GM18520 (cell line): ENCODE measurements around the gene ATP5F1C.
"Not testable (repeated sequence)": the region's sequence is repeated elsewhere in the genome, so short reads cannot be mapped to it uniquely, and the experiment has no call there.

Experiments
- ATAC-seq: cut with Tn5 transposase; IDR thresholded peaks from one replicate; pipeline ENCODE4 v1.9.1; 2021; ENCODE audit not compliant: unreplicated experiment

Gene ATP5F1C

DNA sequence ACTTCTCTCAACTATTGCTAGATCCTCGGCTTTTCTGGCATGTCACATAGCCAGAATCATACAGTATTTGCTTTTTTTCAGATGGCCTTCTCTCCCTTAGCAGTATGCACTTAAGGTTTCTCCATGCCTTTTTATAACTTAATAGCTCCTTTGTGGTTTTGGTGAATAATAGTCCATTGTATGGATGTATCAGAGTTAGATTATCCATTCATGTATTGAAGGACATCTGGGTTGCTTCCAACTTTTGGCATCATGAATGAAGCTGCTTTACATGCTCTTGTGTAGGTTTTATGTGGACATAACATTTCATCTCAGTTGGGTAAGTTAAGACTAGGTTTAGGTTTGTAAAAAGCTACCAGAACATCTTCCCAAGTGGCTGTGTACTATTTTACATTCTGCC, 4.6 kb downstream of the ATP5F1C start:
- no peak for ATAC-seq

DNA sequence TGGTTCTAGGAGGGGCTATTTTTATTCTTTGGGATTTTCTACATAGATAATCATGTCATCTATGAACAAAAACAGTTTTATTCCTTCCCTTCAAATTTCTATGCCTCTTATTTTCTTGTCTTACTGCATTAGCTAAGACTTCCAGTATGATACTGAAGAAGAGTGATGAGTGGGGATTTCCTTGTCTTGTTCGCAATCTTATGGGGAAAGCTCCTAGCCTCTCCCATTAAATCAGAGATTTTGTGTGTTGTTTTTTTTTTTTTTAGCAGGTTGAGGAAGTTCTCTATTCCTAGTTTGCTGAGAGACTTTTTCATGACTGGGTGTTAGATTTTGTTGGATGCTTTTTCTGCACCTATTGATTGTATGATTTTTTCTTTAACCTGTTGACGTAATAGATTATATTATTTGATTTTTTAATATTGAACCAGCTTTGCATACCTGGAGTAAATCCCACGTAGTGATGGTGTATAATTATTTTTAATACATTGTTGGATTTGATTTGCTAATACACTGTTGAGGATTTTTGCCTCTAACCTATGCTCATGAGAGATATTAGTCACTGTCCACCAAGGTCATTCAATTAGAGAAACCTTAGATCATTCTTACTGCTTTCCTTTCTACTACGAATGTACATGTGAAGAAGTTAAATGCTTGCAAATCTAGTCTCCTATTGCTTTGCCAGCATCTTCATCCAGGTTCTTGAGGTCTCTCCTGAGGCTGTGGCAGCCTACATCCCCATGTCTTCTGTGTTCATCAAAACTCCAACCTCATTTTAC, 6.5 kb downstream of the ATP5F1C start:
- no peak for ATAC-seq

DNA sequence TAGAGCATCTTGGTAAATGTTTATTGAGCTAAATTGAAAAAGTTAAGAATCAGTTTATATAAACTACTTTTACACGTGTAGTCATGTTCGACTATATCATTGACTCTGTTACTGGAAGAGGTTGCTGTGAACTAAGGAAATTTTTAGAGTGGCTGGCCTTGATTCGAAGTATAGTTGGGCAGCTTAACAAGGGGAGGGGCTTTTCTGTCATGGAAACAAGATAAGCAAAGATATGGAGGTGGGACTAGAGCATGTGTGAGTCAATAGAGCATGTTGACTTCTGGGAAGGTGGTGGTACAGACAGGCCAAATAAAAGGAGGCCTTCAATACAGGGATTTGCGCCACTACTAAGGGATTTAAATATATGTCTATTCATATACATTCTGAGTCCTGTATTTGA, 7.6 kb downstream of the ATP5F1C start:
- no peak for ATAC-seq

DNA sequence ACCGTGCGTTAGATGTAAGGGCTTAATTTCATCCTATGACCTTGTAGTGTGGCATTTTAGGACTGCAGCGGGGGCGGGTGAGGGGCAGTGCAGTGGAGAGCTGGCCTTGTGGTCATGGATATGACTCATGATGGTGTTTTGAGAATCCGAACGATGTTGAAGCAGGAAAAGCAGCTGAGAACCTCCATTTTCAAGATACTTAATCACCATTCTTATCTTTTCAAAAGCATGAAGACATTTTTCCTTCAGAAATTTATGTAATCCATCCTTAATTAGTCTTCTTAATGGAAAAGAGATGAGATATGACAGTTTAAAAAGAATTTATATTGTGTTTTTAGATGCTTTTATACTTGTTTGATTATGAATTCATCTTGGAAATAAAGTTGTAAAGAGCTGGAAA, 9.6 kb downstream of the ATP5F1C start:
- ATAC-seq = no peak

DNA sequence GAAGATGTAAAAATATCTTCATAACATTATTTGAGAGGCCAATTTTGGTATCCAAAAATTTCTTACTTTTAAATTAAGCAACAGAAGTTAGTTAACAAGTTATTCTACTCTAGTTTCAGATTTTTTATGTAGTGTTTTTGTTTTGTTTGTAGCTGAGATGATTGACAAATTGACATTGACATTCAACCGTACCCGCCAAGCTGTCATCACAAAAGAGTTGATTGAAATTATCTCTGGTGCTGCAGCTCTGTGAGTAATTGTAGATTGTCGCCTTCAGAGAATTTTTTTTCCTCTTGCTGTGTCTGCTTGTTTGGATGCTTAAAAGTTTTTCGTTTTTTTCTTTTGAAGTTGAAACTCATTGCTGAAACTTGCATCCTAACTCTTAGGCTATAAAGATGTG, 14.6 kb downstream of the ATP5F1C start:
- no peak for ATAC-seq

DNA sequence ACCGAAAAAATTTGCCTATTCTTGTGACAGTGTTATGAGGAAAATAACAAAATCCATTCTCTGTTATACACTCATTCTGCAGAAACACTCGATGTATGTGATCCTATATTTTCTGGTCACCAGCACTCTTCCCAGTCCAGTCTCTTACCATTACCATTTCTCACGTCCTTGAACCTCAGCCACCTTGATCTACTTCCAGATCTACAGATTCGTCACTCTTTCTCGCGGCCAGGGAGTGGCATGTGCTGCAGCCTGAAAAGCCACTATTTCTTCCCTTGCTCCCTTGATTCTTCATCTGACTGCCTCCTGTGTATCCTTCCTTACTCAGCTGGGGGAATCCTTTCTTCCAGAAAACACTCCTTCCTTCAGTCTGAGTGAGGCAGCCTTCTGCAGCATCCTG, 16.2 kb downstream of the ATP5F1C start:
- ATAC-seq = no peak

DNA sequence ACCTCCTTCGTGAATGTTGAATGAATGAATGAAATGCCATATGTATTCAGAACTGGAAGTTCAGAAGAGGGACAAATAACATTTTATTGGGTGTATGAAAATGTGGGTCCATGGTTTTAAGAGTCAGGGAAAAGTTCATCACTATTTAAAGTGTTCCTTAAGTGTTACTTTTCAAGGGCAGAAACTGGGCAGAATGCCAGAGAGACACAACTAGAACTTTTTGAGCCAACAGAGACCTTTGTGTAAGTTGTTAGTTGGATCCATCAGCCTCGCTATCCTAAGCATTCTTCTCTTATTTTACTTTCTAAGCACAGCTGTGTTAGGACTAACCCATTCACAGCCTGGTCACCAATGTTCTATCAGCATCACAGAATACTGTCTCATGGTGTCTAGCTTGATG, 16.8 kb downstream of the ATP5F1C start:
- no peak for ATAC-seq

DNA sequence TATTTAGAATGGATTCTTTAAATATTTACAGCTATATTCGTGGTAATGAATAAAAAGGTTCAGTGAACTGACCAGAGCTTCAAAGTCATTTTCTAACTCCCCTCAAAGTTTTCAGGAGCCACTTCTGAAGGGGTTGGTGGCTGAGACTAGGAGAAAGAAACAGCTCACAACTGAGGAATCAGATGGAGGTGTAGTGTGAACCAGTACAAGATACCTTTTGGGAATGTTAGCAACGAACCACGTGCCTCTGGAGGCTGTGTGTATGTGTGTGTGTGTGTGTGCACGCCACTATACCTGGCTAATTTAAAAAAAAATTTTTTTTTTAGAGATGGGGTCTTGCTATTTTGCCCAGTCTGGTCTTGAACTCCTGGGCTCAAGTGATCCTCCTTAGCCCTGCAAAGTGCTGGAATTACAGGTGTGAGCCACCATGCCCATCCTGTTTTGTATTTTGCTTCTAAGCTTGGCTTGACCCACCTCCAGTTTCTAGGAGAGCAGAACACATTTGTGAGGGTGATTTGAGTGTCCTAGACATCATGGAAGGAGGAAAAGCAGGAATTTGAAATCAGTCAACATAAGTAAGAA, 20.8 kb downstream of the ATP5F1C start:
- ATAC-seq = no peak

DNA sequence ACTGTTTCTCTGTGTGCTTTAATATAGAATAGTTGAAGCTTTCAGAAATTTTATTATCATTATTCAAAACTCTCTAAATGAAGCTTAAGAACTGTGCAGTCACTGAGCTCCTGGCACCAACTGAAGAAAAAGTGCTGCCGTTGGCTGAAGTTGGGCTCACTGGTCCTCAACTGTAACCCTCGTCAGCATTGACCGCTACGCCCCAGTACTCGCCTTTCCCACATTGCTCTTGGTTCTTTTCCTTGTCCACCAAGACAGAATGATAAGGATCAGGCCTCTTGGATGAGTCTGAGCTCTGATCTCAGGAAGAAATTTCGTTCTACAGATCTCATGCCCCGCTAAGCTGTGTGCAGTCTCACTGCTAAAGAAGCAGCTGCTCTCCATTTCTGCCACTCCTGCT, 22.5 kb downstream of the ATP5F1C start:
- no peak for ATAC-seq

DNA sequence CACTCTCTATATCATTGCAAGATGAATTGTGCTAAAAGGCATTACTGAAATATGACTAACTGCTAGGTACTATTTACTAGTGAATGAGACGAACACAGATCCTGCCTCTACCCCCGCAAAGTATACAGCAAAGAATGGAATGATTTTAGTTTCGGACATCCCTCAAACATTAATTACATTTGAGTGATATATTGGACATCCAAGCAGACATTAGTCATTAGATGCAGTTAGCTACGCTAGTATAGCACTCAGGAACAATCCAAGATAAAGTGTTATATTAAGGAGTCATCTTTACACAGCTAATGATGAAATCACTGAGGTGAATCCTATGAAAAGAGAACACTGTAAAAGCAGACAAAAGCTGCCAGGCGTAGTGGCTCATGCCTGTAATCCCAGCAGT, 23.0 kb downstream of the ATP5F1C start:
- ATAC-seq = no peak

DNA sequence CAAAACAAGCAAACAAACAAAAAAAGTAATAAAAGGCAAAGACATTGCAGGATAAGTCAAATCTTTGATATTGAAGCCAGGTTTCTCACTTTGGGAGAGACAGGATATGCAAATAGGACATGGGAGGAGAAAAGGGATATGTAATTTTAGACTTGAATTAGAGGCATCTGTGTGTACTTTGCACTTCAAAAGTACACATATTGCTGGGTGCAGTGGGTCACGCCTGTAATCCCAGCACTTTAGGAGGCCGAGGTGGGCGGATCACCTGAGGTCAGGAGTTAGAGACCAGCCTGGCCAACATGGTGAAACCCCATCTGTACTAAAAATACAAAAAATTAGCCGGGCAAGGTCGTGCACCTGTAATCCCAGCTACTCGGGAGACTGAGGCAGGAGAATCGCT, 23.8 kb downstream of the ATP5F1C start:
- not testable (repeated sequence) for ATAC-seq

DNA sequence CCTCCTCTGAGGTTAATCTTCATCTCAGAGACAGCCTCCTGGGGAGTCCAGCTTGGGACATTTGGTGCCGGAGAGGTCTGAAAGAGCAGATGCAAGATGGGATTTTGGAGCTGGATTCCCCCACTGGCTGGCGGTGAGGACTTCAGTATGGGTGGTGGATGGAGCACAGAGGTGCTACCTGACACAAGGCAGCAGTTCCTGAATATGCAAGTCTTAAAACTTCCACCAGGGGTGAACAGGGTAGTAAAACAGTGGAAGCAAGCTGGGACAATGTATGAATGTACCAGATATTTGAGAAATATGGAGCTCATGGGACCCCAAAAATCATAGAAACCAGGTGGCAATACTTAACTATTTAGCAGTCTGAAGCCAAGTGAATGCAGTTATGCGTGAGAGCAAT, 25.5 kb downstream of the ATP5F1C start:
- no peak for ATAC-seq

DNA sequence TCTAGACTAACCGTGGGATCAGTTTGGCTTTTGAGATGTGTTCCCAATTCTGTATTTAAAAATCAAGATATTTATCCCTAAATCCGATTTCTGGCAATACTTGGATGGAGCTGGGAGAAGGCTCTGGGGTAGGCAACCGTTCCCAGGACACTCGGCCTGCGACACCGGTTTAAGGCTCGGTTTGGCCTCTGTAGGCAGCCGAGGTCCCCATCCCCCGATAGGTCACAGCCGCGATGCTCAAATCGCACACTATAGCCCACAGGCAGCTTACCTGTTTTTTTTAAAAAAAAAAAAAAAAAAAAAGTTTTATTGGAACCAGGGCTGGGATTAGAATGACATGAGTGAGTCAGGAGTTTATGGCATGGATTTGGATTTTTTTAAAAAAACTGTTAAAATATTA, 29.6 kb downstream of the ATP5F1C start:
- no peak for ATAC-seq

DNA sequence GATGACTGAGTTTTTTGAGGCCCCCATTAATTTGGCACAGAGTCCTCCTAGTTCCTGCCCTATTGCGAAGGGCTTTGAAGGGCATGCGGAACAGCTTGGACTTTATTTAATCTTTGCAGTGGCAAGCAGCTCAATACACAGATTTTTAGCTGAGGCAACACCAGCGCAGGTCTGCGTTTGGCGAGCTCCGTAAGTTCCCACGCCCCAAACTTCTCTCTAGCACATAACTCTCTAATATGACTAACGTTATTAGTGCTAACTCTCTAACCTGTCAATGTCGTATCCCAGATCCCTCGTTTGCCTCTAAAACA, 30.0 kb downstream of the ATP5F1C start:
- ATAC-seq = no peak

DNA sequence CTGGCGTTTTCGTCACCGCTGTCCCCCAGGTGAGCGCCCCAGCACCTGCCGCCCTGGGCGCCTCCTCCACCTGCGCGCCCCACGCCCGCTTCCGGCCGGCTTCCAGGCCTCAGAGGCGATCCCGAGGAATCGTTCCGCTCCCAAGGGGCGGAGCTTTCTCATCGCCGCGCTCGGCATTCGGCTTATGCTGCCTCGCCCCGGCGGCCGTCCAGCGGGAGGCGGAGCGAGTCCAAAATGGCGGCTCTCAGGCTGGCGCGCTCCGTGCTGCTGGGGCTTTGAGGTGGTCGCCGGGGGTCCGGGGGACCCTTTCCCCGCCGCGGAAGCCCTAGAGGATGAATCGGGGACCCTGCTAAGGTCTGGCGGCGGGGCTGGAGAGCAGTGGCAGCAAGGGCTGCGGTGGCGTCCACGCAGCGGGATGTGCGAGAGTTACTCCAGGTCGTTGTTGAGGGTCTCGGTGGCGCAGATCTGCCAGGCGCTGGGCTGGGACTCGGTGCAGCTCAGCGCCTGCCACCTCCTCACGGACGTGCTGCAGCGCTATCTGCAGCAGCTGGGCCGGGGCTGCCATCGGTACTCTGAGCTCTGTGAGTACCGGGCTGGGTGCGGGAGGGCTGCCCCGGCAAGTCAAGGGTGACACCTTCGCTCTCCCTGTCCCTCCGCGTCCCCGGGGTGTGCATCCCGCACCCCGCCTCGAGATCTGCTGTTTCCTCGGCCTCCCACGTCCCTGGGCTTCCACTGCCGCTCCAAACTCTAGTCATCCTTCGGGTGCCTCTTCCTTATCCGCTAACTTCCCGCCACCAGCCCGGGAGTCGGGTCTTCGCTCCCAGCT, 30.5 kb downstream of the ATP5F1C start, which contains the start of gene TAF3:
TAF3 (plus strand) TSS at position 211 of the 826 bp plus-strand sequence; CDS start at position 416, 205 bp downstream.
- peak; percentile 88 for ATAC-seq

DNA sequence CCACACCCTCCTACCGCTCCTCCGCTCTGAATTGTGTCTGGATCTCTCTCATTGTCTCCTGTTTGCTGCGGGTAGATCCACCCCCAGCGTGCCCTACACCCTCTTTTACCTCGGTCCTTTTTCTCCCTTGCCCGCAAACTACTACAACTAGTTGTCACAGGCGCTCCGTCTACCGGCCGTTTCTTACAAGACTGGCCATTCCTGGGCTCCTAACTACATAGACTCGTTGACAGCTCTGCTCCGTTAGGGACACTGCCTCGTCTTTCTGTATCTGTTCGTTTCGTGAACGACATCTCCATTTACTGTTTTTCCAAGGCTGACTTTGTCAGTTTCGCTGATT, 31.1 kb downstream of the ATP5F1C start:
- no peak for ATAC-seq

DNA sequence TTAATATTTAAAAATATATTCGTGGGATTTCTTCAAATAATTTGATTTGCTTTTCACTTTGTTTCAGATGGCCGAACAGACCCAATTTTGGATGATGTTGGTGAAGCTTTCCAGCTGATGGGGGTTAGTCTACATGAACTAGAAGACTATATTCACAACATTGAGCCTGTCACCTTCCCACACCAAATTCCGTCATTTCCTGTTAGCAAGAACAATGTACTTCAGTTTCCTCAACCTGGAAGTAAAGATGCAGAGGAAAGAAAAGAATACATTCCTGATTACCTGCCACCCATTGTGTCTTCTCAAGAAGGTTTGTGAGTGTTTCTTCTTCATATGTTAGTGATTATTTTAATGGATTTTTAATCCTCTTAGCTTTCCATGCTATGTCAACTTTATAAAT, 36.3 kb downstream of the ATP5F1C start:
- no peak for ATAC-seq

DNA sequence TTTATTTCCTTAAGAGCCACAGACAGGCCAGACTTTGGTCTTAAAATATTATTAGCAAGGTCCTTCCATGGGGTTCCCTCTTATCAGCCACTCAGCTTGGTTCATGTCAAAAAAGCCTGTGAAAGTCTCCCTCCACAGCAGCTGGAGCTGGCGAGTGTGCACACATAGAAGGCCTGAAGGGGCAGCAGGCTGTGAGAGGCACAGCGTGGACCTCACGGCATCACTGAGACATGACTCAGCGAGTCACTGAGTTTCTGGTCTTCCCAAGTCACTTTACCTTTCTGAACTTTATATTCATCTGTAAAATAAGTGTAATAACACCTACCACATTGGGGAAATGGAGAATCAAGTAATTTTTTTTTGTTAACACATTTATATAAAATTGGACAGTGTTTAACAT, 39.0 kb downstream of the ATP5F1C start:
- no peak for ATAC-seq

DNA sequence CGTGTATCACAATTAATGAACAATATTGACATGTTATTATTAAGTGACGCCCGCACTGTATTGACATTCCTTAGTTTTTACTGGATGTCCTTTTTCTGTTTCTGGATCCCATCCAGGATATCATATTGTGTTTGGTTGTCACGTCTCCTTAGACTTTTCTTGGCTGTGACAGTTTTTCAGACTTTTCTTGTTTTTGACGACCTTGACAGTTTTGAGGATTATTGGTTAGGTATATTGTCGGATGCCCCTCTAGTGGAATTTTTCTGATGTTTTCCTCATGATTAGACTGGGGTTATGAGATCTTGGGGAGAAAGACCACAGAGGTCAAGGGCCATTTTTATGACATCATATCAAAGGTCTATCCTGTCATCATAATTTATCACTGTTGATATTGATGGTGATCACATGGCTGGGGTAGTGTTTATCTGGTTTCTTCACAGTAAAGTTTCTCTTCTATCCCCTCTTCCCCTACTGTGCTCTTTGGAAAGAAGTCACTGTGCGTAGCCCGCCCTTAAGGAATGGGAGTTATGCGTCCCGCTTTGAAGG, 41.4 kb downstream of the ATP5F1C start:
- no peak for ATAC-seq

DNA sequence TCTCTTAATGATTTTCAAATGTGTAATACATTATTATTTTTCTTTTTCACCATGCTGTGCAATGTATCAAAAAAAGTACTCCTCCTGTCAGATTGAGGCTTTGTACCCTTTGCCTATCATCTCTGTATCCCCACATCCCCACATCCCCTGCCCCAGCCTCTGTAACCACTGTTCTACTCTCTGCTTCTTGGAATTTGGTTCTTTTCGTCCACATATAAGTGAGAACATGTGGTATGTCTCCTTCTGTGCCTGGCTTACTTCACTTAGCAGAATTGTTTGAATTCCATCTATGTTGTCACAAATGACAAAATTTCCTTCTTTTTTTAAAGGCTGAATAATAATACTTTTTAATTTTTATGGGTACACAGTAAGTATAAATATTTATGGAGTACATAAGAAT, 44.1 kb downstream of the ATP5F1C start:
- no peak for ATAC-seq

DNA sequence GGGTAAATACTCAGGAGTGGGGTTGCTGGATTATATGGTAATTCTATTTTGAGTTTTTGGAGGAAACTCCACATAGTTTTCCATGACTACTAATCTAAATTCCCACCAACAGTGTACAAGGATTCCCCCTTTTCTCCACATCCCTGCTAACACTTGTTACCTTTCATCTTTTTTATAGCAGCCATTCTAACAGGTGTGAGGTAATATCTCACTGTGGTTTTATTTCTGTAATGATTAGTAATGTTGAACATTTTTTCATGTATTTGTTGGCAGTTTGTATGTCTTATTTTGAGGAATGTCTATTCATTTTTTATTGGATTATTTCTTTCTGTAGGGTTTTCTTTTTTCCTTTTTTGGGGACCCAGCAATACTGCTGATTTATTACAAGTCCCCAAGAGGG, 45.2 kb downstream of the ATP5F1C start:
- no peak for ATAC-seq

DNA sequence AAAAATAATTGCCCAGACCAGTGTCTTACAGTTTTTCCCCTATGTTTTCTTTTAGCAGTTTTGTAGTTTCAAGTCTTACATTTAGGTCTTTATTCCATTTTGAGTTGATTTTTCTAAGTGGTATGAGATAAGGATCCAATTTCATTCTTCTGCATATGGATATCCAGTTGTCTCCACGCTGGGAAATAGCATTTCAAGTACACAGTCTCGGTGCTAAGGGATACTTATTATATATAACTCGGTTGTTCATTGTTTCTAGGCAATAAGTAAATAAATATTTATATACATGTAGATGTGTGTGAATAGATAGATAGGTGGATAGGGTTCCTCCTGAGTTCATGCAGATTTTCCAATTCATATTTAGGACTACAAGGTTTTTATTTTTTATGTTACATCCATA, 46.3 kb downstream of the ATP5F1C start:
- ATAC-seq = no peak
